ENCODE results near the gene TTC28.

Gene TTC28

GRCh38 chr22:27961680-27962079 is 718.0 kb downstream of the TTC28 start:
- no peak for TF ChIP-seq CTCF (IDR thresholded peaks at IDR 0.05)
- H3K4me1 ChIP-seq (ENCODE audit: control insufficient read depth in 1 of 2, insufficient read depth in 1 of 2, low read depth in 1 of 2, low read length in 1 of 2): no peaks in the 10 kb centered on the region
- H3K36me3 ChIP-seq: no peaks in the 10 kb centered on the region
- H3K9me3 ChIP-seq: no peaks in the 10 kb centered on the region
- H3K27me3 ChIP-seq: no peaks in the 10 kb centered on the region
- H3K27ac ChIP-seq: no peak overlapping the region
- no peak overlapping the region for H3K4me3 ChIP-seq (ENCODE audit: low read depth in 1 of 2, low read length in 1 of 2)

GRCh38 chr22:27961182-27961581 is 718.5 kb downstream of the TTC28 start:
- Histone ChIP-seq H3K4me1 (ENCODE audit: control insufficient read depth in 1 of 2, insufficient read depth in 1 of 2, low read depth in 1 of 2, low read length in 1 of 2) (no peaks in the 10 kb centered on the region), H3K9me3 (no peaks in the 10 kb centered on the region), H3K4me3 (ENCODE audit: low read depth in 1 of 2, low read length in 1 of 2) (no peak overlapping the region), H3K36me3 (no peaks in the 10 kb centered on the region), H3K27ac (no peak overlapping the region), H3K27me3 (no peaks in the 10 kb centered on the region)
- TF ChIP-seq CTCF (IDR thresholded peaks at IDR 0.05): no peak

GRCh38 chr22:27959335-27960090 is 720.1 kb downstream of the TTC28 start:
- H3K36me3 ChIP-seq: no peaks in the 10 kb centered on the region
- H3K4me3 ChIP-seq (ENCODE audit: low read depth in 1 of 2, low read length in 1 of 2): no peak overlapping the region
- no peaks in the 10 kb centered on the region for H3K9me3 ChIP-seq
- no peak overlapping the region for H3K27ac ChIP-seq
- H3K27me3 ChIP-seq: no peaks in the 10 kb centered on the region
- no peaks in the 10 kb centered on the region for H3K4me1 ChIP-seq (ENCODE audit: control insufficient read depth in 1 of 2, insufficient read depth in 1 of 2, low read depth in 1 of 2, low read length in 1 of 2)
- no peak for TF ChIP-seq CTCF (IDR thresholded peaks at IDR 0.05)

GRCh38 chr22:27952779-27953178 is 726.9 kb downstream of the TTC28 start:
- no peak overlapping the region for H3K4me3 ChIP-seq (ENCODE audit: low read depth in 1 of 2, low read length in 1 of 2)
- no peaks in the 10 kb centered on the region for H3K27me3 ChIP-seq
- H3K4me1 ChIP-seq (ENCODE audit: control insufficient read depth in 1 of 2, insufficient read depth in 1 of 2, low read depth in 1 of 2, low read length in 1 of 2): no peaks in the 10 kb centered on the region
- H3K27ac ChIP-seq: no peak overlapping the region
- no peak for TF ChIP-seq CTCF (IDR thresholded peaks at IDR 0.05)
- H3K36me3 ChIP-seq: no peaks in the 10 kb centered on the region
- H3K9me3 ChIP-seq: no peaks in the 10 kb centered on the region

- Histone ChIP-seq H3K4me1 (ENCODE audit: control insufficient read depth in 1 of 2, insufficient read depth in 1 of 2, low read depth in 1 of 2, low read length in 1 of 2) (no peaks in the 10 kb centered on the region), H3K4me3 (ENCODE audit: low read depth in 1 of 2, low read length in 1 of 2) (no peak overlapping the region), H3K9me3 (no peaks in the 10 kb centered on the region), H3K27me3 (no peaks in the 10 kb centered on the region), H3K27ac (no peak overlapping the region), H3K36me3 (no peaks in the 10 kb centered on the region)
- no peak for TF ChIP-seq CTCF (IDR thresholded peaks at IDR 0.05)
Measured at GRCh38 chr22:27952091-27952490, 727.5 kb downstream of the TTC28 start.

Data from neutrophil (primary cell).